KOPT-K1 (cell line): ENCODE data around the gene SCAF4.
A peak's percentile ranks its signal among the peaks of the same experiment; 100 is the strongest.
"Not testable (repeated sequence)": the region's sequence is repeated elsewhere in the genome, so short reads cannot be mapped to it uniquely, and the experiment has no call there.

Experiments
- H3K27ac ChIP-seq: fragments of 200-600 bp; sonication (generic); 2 replicates; pipeline ENCODE4 v1.5.1; 2016; ENCODE audit warnings: antibody characterized with exemption, mild to moderate bottlenecking, low read depth, low read length; ENCODE audit not compliant: poor library complexity, severe bottlenecking
- H3K36me3 ChIP-seq: fragments of 200-600 bp; sonication (generic); 2 replicates; pipeline ENCODE4 v1.5.1; 2017; ENCODE audit warnings: antibody characterized with exemption, mild to moderate bottlenecking, low read length, moderate library complexity; ENCODE audit not compliant: insufficient read depth
- H3K9me3 ChIP-seq: fragments of 200-600 bp; sonication (generic); 2 replicates; pipeline ENCODE4 v1.5.1; 2017; ENCODE audit warnings: antibody characterized with exemption, low read length, mild to moderate bottlenecking; ENCODE audit not compliant: insufficient read depth, poor library complexity, severe bottlenecking

SCAF4 gene

GRCh38 chr21:31731857-31732596 lies at the start of gene SCAF4:
Gene SCAF4, minus strand, starts transcription at chr21:31732118. Its CDS starts 426 bp downstream, at chr21:31731692.
- Histone ChIP-seq H3K27ac (peak within 1 kb of the TSS; percentile 90), H3K9me3 (no peaks in the 10 kb centered on the region), H3K36me3 (peaks cover 20% of the 10 kb centered on the region)

- H3K27ac ChIP-seq = no peak overlapping the region
- H3K9me3 ChIP-seq = no peaks in the 10 kb centered on the region
- H3K36me3 ChIP-seq = no peaks in the 10 kb centered on the region
Observed at GRCh38 chr21:31780944-31781343, 49.0 kb upstream of the SCAF4 start.

- no peaks in the 10 kb centered on the region for H3K36me3 ChIP-seq
- H3K9me3 ChIP-seq = no peaks in the 10 kb centered on the region
- no peak overlapping the region for H3K27ac ChIP-seq
Observed at GRCh38 chr21:31778546-31778945, 46.6 kb upstream of the SCAF4 start.

- H3K27ac ChIP-seq = no peak overlapping the region
- no peaks in the 10 kb centered on the region for H3K36me3 ChIP-seq
- no peaks in the 10 kb centered on the region for H3K9me3 ChIP-seq
Observed at GRCh38 chr21:31777857-31778256, 45.9 kb upstream of the SCAF4 start.

- Histone ChIP-seq H3K36me3 (no peaks in the 10 kb centered on the region), H3K27ac (no peak overlapping the region), H3K9me3 (no peaks in the 10 kb centered on the region)
Observed at GRCh38 chr21:31774031-31774430, 42.1 kb upstream of the SCAF4 start.

GRCh38 chr21:31772674-31773555 lies 41.0 kb upstream of the SCAF4 start:
- Histone ChIP-seq H3K36me3 (no peaks in the 10 kb centered on the region), H3K27ac (no peak overlapping the region), H3K9me3 (no peaks in the 10 kb centered on the region)

- H3K36me3 ChIP-seq = no peaks in the 10 kb centered on the region
- no peak overlapping the region for H3K27ac ChIP-seq
- H3K9me3 ChIP-seq = no peaks in the 10 kb centered on the region
Observed at GRCh38 chr21:31771685-31772084, 39.8 kb upstream of the SCAF4 start.

GRCh38 chr21:31768710-31769109 lies 36.8 kb upstream of the SCAF4 start:
- no peaks in the 10 kb centered on the region for H3K36me3 ChIP-seq
- no peaks in the 10 kb centered on the region for H3K9me3 ChIP-seq
- H3K27ac ChIP-seq = no peak overlapping the region

- Histone ChIP-seq H3K27ac (no peak overlapping the region), H3K36me3 (no peaks in the 10 kb centered on the region), H3K9me3 (no peaks in the 10 kb centered on the region)
Observed at GRCh38 chr21:31766899-31767298, 35.0 kb upstream of the SCAF4 start.

GRCh38 chr21:31765850-31766249 lies 33.9 kb upstream of the SCAF4 start:
- not testable (repeated sequence) for H3K36me3 ChIP-seq, H3K27ac ChIP-seq, H3K9me3 ChIP-seq

- Histone ChIP-seq H3K27ac (no peak overlapping the region), H3K9me3 (no peaks in the 10 kb centered on the region), H3K36me3 (no peaks in the 10 kb centered on the region)
Observed at GRCh38 chr21:31760931-31761330, 29.0 kb upstream of the SCAF4 start.

GRCh38 chr21:31756787-31757186 lies 24.9 kb upstream of the SCAF4 start:
- Histone ChIP-seq H3K36me3 (no peaks in the 10 kb centered on the region), H3K27ac (no peak overlapping the region), H3K9me3 (no peaks in the 10 kb centered on the region)

GRCh38 chr21:31755027-31755426 lies 23.1 kb upstream of the SCAF4 start:
- Histone ChIP-seq H3K27ac (no peak overlapping the region), H3K9me3 (no peaks in the 10 kb centered on the region), H3K36me3 (no peaks in the 10 kb centered on the region)

GRCh38 chr21:31754708-31754960 lies 22.7 kb upstream of the SCAF4 start:
- no peaks in the 10 kb centered on the region for H3K36me3 ChIP-seq
- no peak overlapping the region for H3K27ac ChIP-seq
- H3K9me3 ChIP-seq = no peaks in the 10 kb centered on the region

- no peak overlapping the region for H3K27ac ChIP-seq
- H3K36me3 ChIP-seq = no peaks in the 10 kb centered on the region
- no peaks in the 10 kb centered on the region for H3K9me3 ChIP-seq
Observed at GRCh38 chr21:31753949-31754707, 22.2 kb upstream of the SCAF4 start.
